ENCODE measurements around the gene RPEL1.
"Not testable (repeated sequence)": the region's sequence is repeated elsewhere in the genome, so short reads cannot be mapped to it uniquely, and the experiment has no call there.

GRCh38 chr10:103206715-103207114 lies 39.0 kb upstream of the RPEL1 start:
- TF ChIP-seq POLR2AphosphoS5 (IDR thresholded peaks at IDR 0.05; ENCODE audit: low read depth); CTCF (IDR thresholded peaks at IDR 0.05; ENCODE audit: insufficient read depth, low read length); REST (IDR thresholded peaks at IDR 0.05; ENCODE audit: insufficient replicate concordance, low read depth); SPI1 (IDR thresholded peaks at IDR 0.05; ENCODE audit: borderline replicate concordance, low read depth); GABPA (IDR thresholded peaks at IDR 0.05; ENCODE audit: low read depth): not testable (repeated sequence)

Data from HL-60 (cell line).